T-helper 22 cell (primary cell): Measurements from ENCODE around the gene CACNB2.

Experiments
- DNase-seq: peaks from one replicate; pipeline ENCODE4 v3.0.0-alpha.2; 2020; ENCODE audit warnings: low read depth

The CACNB2 gene

GRCh38 chr10:18340496-18341051, 200.3 kb downstream of the CACNB2 start:
- DNase-seq: no peak

- DNase-seq: no peak
Measured at GRCh38 chr10:18341055-18341454, 200.8 kb downstream of the CACNB2 start.

DNA sequence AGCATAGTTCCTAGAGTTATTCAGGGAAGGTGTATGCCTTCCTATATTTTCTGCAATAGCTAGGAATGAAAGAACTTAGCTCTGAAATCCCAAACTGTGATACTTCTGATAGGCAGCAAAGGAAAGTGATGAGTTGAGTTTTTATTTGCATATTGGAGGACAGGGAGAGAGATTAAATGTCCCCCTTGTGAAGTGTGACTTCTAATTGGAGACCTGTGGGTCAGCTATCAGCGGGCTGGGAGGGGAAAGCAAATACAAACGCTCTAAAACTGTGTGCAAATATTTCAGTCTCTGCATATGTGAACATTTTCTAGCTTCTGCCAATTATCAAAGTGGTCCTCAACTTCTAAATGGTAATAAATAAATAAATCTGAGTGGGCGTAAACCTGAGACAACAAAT, 203.3 kb downstream of the CACNB2 start:
- no peak for DNase-seq

DNA sequence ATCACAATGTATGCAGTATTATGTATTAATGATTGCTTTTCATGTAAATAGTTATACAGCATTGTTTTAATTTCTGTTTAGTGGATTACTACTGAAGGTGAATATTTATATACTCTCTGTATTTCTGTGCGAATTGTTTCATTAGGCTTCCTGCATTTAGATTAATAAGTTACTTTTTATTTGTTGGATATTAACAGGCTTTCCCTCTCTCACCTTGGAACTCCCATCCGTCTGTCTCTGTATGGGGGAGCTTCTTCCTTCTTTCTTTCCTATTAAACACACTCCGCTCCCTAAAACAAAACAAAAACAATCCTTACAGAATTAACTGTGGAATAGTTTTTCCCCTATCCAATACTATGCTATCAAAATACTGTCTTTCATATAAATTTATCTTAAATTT, 205.1 kb downstream of the CACNB2 start:
- DNase-seq: no peak

DNA sequence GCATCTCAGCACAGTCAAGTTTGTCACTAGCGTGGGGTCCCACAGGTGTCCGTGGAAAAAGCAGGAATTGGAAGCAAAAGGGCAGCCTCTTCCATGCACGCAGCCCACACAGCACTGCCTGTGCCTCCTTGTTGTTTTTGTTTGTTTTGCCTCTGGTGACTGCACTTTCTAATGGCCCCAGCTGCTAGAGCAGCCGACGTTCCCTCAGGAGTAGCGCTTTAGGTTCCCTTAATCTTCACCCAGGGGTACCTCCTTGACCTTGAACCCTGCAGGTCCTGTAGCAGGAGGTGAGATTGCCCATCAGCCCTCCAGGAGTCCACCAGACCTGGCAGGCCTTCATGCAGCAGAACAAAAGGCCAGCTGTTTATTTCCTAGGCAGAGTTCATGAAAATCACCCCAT, 210.1 kb downstream of the CACNB2 start:
- DNase-seq: no peak

DNA sequence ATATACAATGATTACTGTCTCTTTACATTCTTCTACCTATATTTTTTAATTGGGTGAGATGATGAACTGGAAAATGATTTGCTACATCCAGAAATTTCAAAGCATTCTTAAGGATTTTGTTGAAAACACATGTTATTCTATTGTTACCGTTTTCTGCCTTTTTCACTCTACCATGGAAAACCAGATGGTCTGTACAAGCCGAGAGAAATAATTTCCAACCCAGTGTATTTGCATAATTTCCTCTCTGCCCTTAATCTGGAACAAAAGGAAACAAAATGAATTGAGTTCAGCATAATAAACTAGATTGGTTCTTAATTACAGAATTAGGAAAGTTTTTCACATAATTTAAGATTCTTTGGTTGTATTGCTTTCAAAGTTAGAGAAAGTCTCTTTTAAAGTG, 211.2 kb downstream of the CACNB2 start:
- DNase-seq: no peak

DNA sequence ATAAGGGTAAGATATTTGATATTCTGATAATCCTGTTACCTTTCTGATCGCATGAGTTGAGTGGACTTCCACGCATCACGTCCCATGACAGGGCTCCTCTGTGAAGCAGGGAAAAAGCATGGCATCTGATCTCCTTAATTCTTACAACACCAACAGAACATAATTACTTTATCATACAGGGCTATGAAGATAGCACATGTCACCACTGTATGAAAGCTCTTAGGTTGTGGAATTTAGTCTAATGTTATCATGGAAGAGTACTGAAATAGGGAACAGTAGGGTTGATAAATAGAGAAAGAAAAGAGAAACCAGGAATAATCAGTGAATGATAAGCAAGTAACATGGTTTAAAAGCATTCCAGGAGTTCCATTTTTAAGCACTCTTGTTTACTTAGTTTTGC, 212.0 kb downstream of the CACNB2 start:
- DNase-seq: no peak

GRCh38 chr10:18359812-18360211, 219.6 kb downstream of the CACNB2 start:
- DNase-seq: no peak

- no peak for DNase-seq
Measured at GRCh38 chr10:18362892-18363291, 222.7 kb downstream of the CACNB2 start.

GRCh38 chr10:18364987-18365775, 225.0 kb downstream of the CACNB2 start:
- no peak for DNase-seq

DNA sequence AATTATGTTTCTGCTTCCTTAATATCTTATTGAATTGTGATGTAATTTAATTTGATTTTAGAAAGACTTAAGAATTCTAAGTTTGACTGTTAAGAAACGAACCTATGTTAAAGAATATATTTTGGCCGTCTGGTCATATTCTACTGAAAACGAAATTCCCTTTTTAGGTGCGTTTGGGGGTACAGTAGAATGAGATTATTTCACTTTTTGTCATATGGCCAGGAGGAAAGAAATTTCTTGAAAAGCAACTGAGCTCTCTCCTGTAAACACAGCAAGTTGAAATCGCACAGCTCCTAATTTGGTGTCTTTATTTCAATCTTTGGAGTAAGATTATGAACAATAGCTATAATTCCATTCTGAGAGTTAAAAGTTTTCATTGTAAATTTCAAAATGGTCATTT, 227.6 kb downstream of the CACNB2 start:
- no peak for DNase-seq

DNA sequence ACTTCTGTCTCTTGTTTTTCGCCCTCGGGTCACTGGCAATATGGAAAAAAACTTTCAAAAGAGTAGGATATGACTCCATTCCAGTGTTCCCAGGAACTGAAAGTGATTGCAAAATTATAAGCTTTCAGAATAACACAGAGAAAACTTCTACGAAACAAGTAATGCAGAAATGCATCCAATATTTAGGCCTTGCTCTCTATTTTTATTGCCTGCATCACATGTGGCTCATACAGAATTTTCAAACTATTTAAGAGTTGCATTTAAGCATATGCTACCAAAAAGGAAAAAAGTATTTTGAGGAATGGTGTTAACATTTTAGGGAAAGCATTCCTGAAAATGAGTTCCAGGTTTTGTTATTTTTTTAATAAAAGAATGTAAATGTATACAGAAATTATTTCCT, 228.0 kb downstream of the CACNB2 start:
- DNase-seq: no peak

DNA sequence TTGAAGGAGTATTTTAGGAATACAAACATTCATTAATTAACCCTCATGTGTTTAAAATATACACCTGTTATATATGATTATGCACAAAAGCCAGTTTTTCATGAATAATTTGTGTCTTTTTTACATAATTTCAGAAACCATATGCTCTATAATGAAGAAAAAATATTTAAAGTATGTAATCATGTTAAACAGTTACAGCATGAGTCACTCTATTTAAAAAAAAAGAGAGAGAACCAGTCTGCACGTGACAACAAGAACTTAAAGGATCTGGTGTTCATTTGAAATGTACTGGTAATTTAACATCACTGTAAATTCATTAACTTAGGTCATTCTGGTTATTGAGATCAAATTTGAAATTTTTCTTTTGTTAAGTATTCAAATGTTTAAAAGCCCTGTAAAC, 228.5 kb downstream of the CACNB2 start:
- no peak for DNase-seq

DNA sequence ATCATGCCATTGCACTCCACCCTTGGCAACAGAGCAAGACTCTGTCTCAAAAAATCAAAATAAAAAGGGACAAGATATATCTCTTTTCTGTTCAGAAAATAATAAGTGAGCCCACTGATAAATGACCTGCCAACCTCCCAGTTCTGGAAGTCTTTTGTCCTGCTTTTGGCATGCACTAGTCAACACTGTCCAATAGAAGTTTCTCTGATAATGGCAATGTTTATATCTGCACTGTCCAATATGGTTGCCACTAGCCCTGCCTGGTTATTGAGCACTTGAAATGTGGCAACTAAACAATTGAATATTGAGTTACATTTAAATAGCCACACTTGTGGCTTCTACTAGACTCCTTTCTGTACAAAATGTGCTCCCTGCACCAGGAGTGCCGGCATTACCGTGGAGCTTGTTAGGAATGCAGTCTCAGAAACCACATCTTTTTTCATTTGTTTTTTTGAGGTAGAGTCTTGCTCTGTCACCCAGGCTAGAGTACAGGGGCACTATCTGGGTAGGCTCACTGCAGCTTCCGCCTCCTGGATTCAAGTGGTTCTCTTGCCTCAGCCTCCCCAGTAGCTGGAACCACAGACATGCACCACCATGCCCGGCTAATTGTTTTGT, 229.7 kb downstream of the CACNB2 start:
- no peak for DNase-seq

DNA sequence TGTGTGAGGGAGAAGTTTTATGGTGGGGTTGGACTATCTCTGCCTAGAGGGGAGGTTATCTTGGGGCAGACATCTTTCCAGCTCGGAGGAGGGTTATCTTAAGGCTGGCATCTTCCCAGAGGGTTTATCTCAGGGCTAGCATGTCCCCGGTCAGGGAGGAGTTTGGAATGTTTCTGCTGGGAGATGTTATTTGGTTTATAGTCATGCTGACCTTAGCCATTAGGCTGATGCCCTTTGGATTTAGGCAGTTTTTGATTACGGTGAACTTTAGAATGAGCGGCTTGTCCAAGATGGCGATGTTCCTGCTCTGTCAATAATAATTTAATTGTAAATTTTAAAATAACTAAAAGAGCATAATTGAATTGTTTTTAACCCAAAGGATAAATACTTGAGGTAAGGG, 236.4 kb downstream of the CACNB2 start:
- DNase-seq: no peak

GRCh38 chr10:18377898-18378297, 237.7 kb downstream of the CACNB2 start:
- no peak for DNase-seq

DNA sequence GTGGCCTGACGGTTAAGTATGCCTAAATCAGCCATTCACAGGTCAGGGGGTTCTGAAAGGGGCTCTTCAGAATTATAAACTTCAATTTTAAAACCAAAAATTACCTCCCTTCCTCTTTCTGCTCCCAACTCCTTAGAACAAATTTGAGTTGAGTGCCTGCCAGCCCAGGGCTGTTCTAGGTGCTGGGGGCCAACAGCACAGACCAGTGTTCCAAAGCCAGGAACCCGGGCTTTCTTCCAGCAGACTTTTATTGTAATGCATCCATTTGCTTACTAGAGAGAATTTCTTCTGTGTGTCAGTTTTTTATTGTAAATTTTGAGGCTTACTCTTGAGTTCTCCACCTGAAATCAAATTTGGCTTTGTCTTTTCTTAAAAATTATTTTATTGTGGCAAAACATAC, 238.5 kb downstream of the CACNB2 start:
- DNase-seq: no peak

DNA sequence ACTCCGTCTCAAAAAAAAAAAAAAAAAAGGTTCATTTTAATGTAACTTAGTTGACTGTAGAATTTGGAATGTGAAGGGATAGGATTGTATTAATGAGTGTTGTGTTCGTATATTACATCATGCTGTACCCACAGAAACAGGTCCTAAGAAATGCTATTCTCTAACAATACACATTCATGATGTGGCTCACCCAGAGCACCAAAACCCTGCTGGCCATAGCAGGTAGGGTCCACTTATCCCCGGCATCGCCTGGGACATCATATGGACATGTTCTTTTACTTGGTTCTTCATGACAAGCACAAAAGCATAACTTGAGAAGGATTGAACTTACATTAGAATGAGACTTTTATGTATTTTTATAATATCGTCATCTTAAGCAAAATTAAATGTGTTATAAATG, 241.5 kb downstream of the CACNB2 start:
- DNase-seq: no peak

DNA sequence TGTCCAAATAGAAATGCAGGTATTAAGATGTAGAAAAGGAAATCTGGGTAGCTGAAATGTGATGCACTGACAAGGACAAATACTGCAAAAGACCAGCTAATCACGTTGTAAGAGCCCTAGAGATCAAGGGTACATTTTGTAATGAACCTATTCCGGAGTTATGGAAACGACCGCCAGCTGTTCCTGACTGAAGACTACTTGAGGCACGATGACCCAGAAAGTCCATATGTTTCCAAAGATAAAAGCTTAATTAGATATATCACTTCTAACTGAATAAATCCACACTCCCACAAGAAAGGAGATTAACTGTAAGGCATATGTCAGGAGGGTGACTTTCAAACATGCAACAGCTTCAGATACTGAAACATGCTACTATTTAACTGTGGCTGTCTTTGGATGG, 257.7 kb downstream of the CACNB2 start:
- no peak for DNase-seq

GRCh38 chr10:18399158-18399557, 258.9 kb downstream of the CACNB2 start:
- no peak for DNase-seq

GRCh38 chr10:18400201-18400905, 260.1 kb downstream of the CACNB2 start:
- DNase-seq: no peak

DNA sequence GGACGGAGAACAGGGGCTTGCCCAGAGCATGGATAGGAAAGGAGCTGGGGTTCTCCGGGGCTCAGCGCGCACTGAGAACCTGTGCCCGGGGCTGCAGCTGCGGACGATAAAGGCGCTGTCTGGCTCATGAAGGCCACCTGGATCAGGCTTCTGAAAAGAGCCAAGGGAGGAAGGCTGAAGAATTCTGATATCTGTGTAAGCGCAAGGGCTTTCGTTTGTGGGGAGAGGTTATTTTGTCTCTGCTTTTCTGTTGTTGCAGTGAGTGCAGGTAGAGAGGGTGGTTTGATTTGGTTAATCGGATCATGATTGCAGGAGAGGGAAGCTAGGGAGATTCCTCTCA, 260.7 kb downstream of the CACNB2 start:
- DNase-seq: no peak
